Osteocyte (in vitro differentiated cells): ENCODE data around the gene SLC34A1. TPM values are rescaled to one million over a fixed set of nuclear protein-coding genes. Genes with fewer than 3 reads are reported as not detected.

Experiments
- DNase-seq: peaks from one replicate; pipeline ENCODE4 v3.0.0; 2021; ENCODE audit warnings: mixed read lengths; ENCODE audit not compliant: unreplicated experiment; ENCODE audit errors: extremely low spot score
- H3K27ac Mint-ChIP-seq: one replicate; pipeline ENCODE4 v1.8.0; 2021; ENCODE audit warnings: mild to moderate bottlenecking, mixed read lengths; ENCODE audit not compliant: unreplicated experiment
- H3K27me3 Mint-ChIP-seq: one replicate; pipeline ENCODE4 v1.8.0; 2021; ENCODE audit warnings: mixed read lengths; ENCODE audit not compliant: unreplicated experiment
- H3K36me3 Mint-ChIP-seq: one replicate; pipeline ENCODE4 v1.8.0; 2021; ENCODE audit warnings: mixed read lengths; ENCODE audit not compliant: unreplicated experiment
- H3K4me1 Mint-ChIP-seq: one replicate; pipeline ENCODE4 v1.8.0; 2021; ENCODE audit warnings: mixed read lengths; ENCODE audit not compliant: unreplicated experiment
- H3K4me3 Mint-ChIP-seq: one replicate; pipeline ENCODE4 v1.8.0; 2021; ENCODE audit warnings: mild to moderate bottlenecking, moderate library complexity, mixed read lengths; ENCODE audit not compliant: unreplicated experiment
- H3K9me3 Mint-ChIP-seq: one replicate; pipeline ENCODE4 v1.8.0; 2021; ENCODE audit warnings: mixed read lengths; ENCODE audit not compliant: unreplicated experiment
- total RNA-seq: library from RNA; stranded (reverse); gene quantifications from 2 replicates; pipeline ENCODE4 v1.2.1, GENCODE V29; 2021
- TF ChIP-seq, protein P1 (sequence below): fragments of 200-600 bp; sonication (generic); IDR thresholded peaks from 2 replicates; pipeline ENCODE4 v1.5.0; 2021; ENCODE audit warnings: antibody characterized with exemption, mild to moderate bottlenecking, moderate library complexity

Gene SLC34A1
- total RNA-seq, 1 donor from 2014 or later, result not detected

DNA sequence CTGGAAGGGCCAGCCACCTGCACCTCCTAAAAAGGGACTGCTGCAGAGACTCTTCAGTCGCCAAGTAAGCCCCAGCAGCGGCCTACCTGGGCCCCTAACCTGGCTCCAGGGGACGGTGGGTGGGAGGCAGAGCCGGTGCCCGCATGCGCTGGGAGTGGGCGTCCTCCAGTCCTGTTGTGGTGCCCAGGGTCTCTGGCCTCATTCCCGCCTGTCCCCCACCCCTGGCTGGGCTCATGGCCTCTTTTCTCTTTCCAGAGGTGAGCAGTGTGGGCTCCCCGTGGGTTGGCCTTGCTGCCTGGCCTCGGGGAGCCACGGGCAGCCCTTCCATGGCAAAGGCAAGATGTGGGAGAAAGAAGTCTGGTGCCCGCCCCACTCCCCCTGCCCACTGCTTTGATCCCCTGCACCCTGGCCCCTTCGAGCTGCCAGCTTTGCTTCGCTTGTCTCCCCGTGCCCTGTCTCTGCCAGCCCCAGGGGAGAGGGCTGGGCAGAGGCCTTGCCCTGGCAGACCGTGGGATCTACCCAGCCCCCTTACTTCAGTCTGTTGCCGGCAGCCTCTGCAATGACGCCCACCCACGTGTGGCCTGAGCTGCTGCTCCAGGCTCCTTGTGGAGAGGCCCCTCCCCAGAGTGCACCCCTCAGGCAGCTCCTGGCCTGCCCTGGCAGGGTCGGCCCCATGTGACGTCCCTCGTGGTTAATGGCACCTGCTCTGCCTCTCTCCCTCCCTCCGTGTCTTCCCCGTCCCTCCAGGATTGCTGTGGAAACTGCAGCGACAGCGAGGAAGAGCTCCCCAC lies 57.0 kb downstream of the SLC34A1 start:
- no peak for DNase-seq

DNA sequence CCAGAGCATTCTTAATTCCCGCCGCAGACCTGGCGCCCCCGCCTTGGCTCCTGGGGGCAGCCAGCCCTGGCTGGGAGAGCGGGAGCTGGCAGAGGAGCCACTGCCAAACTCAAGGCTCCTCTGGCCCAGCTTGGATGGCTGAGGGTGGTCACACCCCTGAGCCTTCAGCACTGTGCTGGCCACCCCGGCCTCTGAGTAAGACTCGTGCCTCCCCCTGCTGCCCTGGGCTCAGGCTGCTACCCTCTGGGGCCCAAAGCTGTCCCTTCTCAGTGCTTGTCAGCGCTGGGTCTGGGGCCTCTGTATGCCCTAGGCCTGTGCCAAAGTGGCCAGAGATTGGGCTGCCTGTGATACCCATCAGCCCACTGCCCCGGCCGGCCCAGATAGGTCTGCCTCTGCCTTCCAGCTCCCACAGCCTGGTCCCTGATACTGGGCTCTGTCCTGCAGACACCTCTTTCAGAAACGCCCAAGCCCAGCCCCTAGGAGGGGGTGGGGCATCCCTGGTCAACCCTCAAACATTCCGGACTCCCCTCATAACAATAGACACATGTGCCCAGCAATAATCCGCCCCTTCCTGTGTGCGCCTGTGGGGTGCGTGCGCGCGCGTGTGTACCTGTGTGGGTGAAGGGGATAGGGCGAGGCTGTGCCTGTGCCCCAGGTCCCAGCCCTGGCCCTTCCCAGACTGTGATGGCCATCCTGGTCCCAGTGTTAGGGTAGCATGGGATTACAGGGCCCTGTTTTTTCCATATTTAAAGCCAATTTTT lies 58.0 kb downstream of the SLC34A1 start:
- H3K27ac Mint-ChIP-seq, result no peak overlapping the region
- no peaks in the 10 kb centered on the region for H3K9me3 Mint-ChIP-seq
- peaks cover 7% of the 10 kb centered on the region for H3K4me1 Mint-ChIP-seq
- no peaks in the 10 kb centered on the region for H3K27me3 Mint-ChIP-seq
- no peak overlapping the region for H3K4me3 Mint-ChIP-seq
- TF ChIP-seq, protein P1, sequence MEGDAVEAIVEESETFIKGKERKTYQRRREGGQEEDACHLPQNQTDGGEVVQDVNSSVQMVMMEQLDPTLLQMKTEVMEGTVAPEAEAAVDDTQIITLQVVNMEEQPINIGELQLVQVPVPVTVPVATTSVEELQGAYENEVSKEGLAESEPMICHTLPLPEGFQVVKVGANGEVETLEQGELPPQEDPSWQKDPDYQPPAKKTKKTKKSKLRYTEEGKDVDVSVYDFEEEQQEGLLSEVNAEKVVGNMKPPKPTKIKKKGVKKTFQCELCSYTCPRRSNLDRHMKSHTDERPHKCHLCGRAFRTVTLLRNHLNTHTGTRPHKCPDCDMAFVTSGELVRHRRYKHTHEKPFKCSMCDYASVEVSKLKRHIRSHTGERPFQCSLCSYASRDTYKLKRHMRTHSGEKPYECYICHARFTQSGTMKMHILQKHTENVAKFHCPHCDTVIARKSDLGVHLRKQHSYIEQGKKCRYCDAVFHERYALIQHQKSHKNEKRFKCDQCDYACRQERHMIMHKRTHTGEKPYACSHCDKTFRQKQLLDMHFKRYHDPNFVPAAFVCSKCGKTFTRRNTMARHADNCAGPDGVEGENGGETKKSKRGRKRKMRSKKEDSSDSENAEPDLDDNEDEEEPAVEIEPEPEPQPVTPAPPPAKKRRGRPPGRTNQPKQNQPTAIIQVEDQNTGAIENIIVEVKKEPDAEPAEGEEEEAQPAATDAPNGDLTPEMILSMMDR, result no peak
- no peak for DNase-seq
- H3K36me3 Mint-ChIP-seq, result peaks cover 14% of the 10 kb centered on the region

More for the DNA sequence above, 57.0 kb downstream of the SLC34A1 start:
- peaks cover 7% of the 10 kb centered on the region for H3K4me1 Mint-ChIP-seq
- no peak overlapping the region for H3K4me3 Mint-ChIP-seq
- H3K36me3 Mint-ChIP-seq, result peaks cover 17% of the 10 kb centered on the region
- H3K27ac Mint-ChIP-seq, result no peak overlapping the region
- H3K27me3 Mint-ChIP-seq, result no peaks in the 10 kb centered on the region
- TF ChIP-seq, protein P1, result no peak
- no peaks in the 10 kb centered on the region for H3K9me3 Mint-ChIP-seq

DNA sequence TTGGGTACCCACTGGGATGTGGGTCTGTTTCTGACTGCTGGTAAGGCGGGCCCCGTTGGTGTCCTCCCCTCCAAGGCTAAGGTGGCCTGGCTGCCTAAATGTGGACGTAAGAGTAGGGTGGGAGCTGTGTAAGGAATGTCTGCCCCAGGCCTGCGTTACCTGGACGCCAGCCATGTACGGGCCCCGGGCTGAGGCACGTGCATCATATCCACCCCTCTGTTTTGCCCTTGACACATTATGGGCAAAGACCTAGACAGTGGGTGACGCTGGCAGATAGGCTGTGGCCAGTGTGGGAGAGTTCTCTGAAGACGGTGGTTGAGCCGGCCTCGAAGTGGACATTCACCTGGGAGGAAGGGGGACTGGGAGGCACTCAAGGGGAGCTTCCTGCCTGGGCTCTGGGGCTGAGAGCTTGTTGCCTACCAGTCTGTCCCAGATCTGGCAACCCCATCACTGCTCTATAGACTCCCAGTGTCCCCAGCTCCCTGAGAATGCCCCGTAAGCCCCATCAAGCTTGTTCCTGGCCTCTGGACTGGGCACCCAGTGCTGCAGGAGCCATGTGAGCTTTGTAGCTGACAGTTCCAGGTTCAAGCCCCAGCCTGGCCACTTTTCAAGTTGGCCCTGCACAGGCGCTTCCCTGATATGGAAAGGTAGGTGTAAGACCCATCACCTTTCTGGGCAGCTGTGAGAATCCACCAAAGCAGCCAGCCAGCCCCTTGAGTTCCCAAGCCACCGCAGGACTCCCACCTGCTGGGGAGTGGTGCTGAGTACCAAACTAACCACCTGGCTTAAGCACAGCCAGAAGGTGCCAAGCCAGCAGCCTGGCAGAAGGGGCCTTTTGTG lies 59.1 kb downstream of the SLC34A1 start:
- H3K4me3 Mint-ChIP-seq, result no peak overlapping the region
- peaks cover 8% of the 10 kb centered on the region for H3K36me3 Mint-ChIP-seq
- H3K4me1 Mint-ChIP-seq, result peaks cover 16% of the 10 kb centered on the region
- DNase-seq, result no peak
- H3K9me3 Mint-ChIP-seq, result no peaks in the 10 kb centered on the region
- H3K27me3 Mint-ChIP-seq, result no peaks in the 10 kb centered on the region
- TF ChIP-seq, protein P1, result no peak
- H3K27ac Mint-ChIP-seq, result no peak overlapping the region

DNA sequence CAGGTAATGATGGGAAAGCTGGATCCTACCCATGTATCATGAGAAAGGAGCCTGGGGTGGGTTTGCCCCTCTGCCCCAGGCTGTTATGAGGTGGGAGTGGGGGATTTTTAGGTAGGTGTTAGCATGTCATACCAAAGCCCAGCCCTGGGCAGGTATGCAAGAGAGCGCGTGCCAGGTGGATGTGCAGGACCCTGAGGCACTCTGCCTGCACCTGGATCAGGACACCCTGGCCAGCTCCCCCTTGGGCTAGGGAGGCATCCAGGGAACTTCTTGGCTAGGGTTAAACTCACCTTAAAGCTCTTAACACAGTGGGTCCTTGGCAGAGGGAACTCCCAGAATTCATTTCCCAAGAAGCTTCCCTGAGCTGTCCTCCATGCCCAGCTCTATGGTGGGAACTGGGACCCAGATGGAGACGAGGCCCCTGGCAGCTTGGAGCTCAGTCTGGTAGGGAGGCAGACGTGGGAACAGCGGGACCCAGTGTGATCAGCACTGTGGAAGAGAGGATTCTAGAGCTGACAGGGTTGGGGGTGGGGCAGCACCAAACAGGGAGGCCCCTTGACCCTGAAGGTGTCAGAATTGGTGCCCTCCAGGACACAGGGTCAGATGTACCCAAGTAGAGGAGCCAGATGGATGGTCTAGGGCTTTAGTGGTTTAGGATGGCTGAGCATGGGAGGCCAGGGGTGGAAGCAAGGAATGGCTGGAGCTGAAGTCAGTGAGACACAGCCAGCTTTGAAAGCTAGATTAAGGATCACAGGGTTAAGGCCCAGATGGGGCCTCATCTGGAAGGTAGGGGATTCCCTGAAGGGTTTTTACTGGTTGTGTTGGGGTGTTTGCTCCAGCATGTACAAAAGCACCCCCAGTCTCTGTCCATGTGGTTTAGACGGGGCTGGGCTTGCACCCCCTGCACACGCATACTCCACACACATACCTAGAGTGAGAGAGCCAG lies 60.1 kb downstream of the SLC34A1 start:
- Mint-ChIP-seq H3K4me1 (peaks cover 20% of the 10 kb centered on the region), H3K36me3 (peaks cover 5% of the 10 kb centered on the region), H3K4me3 (no peak overlapping the region), H3K27me3 (no peaks in the 10 kb centered on the region), H3K27ac (no peak overlapping the region), H3K9me3 (no peaks in the 10 kb centered on the region)
- DNase-seq, result no peak
- TF ChIP-seq, protein P1, result no peak
